PC-3 (cell line): ENCODE measurements around the gene SSR2. TPM values are rescaled to one million over a fixed set of nuclear protein-coding genes. Genes with fewer than 3 reads are reported as not detected.

Source experiments
- ATAC-seq: fragments of 200-7000 bp; cut with Tn5 transposase; 2 replicates; pipeline ENCODE4 v1.9.1; 2020; ENCODE audit warnings: mild to moderate bottlenecking, moderate library complexity
- BruUV-seq: library from RNA; stranded (reverse); fragments of 400-500 nt; replicated peaks from 2 replicates; lab custom pipeline; 2021; lab: Mats Ljungman, UMichigan
- CTCF ChIA-PET: fragments of 300-600 bp; sonication (Branson Sonifier 250); formaldehyde crosslinking; loops from one replicate; lab custom pipeline; 2022; ENCODE audit warnings: antibody characterized with exemption; lab: Charles Lee
- POLR2A ChIA-PET: fragments of 300-600 bp; sonication (Branson Sonifier 250); formaldehyde crosslinking; loops from one replicate; lab custom pipeline; 2022; ENCODE audit warnings: antibody characterized with exemption; ENCODE audit not compliant: unreplicated experiment; lab: Charles Lee
- DNase-seq: peaks from one replicate; pipeline ENCODE4 v3.0.0-alpha.2; 2015
- H2AFZ ChIP-seq: fragments of 300-600 bp; sonication (generic); 2 replicates; pipeline ENCODE4 v1.6.0; 2016; ENCODE audit warnings: antibody characterized with exemption, low read length
- H3F3A ChIP-seq: fragments of 300-600 bp; sonication (generic); one replicate; pipeline ENCODE4 v1.6.0; 2017; ENCODE audit warnings: antibody characterized with exemption, low read length, control low read depth, mild to moderate bottlenecking; ENCODE audit not compliant: unreplicated experiment
- H3K27ac ChIP-seq: fragments of 300-600 bp; sonication (generic); 2 replicates; pipeline ENCODE4 v1.5.1; 2016; ENCODE audit warnings: mild to moderate bottlenecking, low read length
- H3K27me3 ChIP-seq: fragments of 300-600 bp; sonication (generic); 2 replicates; pipeline ENCODE4 v1.6.1; 2016; ENCODE audit warnings: low read length, mixed read lengths
- H3K36me3 ChIP-seq: fragments of 300-600 bp; sonication (generic); 2 replicates; pipeline ENCODE4 v1.6.1; 2016; ENCODE audit warnings: low read depth, mixed run types, low read length, mixed read lengths
- H3K4me1 ChIP-seq: fragments of 300-600 bp; sonication (generic); 2 replicates; pipeline ENCODE4 v1.5.1; 2016; ENCODE audit warnings: low read length; ENCODE audit not compliant: insufficient read depth
- H3K4me2 ChIP-seq: fragments of 300-600 bp; sonication (generic); 2 replicates; pipeline ENCODE4 v1.6.0; 2016; ENCODE audit warnings: low read length
- H3K4me3 ChIP-seq: fragments of 300-600 bp; sonication (generic); 2 replicates; pipeline ENCODE4 v1.5.1; 2016; ENCODE audit warnings: mild to moderate bottlenecking, low read length, mixed read lengths
- H3K79me2 ChIP-seq: fragments of 300-600 bp; sonication (generic); 2 replicates; pipeline ENCODE4 v1.6.1; 2017; ENCODE audit warnings: low read length, mixed read lengths
- H3K9ac ChIP-seq: fragments of 300-600 bp; sonication (generic); 2 replicates; pipeline ENCODE4 v1.6.0; 2016; ENCODE audit warnings: mild to moderate bottlenecking, low read length
- H3K9me2 ChIP-seq: fragments of 300-600 bp; sonication (generic); replicated peaks from 2 replicates; pipeline ENCODE4 v1.6.1; 2016; ENCODE audit warnings: mixed run types, low read length, mixed read lengths
- H3K9me3 ChIP-seq: fragments of 300-600 bp; sonication (generic); 2 replicates; pipeline ENCODE4 v1.6.1; 2016; ENCODE audit warnings: low read length, mixed read lengths
- H4K20me1 ChIP-seq: fragments of 300-600 bp; sonication (generic); 2 replicates; pipeline ENCODE4 v1.6.1; 2016; ENCODE audit warnings: low read length, mixed read lengths
- EZH2 ChIP-seq: fragments of 300-600 bp; sonication (generic); IDR thresholded peaks from one replicate; pipeline ENCODE4 v1.6.1; 2017; ENCODE audit warnings: antibody characterized with exemption, mild to moderate bottlenecking, low read length; ENCODE audit not compliant: unreplicated experiment
- EZH2phosphoT487 ChIP-seq: fragments of 300-600 bp; sonication (generic); IDR thresholded peaks from 2 replicates; pipeline ENCODE4 v1.6.1; 2018; ENCODE audit warnings: mild to moderate bottlenecking, antibody characterized with exemption, low read length, borderline replicate concordance
- intact Hi-C: fragments of 100-400 bp; cut with micrococcal nuclease; formaldehyde crosslinking; loops from 2 replicates; pipeline ENCODE4 v1.9.0; 2023
- total RNA-seq: library from RNA; depleted of rRNA; stranded (reverse); fragments of >200 nt; gene quantifications from 2 replicates; pipeline ENCODE4 v1.2.3, GENCODE V29; 2014
- TF ChIP-seq, protein P1 (sequence below): fragments of 300-600 bp; sonication (generic); conservative IDR thresholded peaks from 2 replicates; pipeline ENCODE4 v1.5.1; 2017; ENCODE audit warnings: antibody characterized with exemption, low read depth, mild to moderate bottlenecking, low read length

SSR2 gene
- total RNA-seq, 1 experiment from 2014 or later, result 293 TPM

DNA sequence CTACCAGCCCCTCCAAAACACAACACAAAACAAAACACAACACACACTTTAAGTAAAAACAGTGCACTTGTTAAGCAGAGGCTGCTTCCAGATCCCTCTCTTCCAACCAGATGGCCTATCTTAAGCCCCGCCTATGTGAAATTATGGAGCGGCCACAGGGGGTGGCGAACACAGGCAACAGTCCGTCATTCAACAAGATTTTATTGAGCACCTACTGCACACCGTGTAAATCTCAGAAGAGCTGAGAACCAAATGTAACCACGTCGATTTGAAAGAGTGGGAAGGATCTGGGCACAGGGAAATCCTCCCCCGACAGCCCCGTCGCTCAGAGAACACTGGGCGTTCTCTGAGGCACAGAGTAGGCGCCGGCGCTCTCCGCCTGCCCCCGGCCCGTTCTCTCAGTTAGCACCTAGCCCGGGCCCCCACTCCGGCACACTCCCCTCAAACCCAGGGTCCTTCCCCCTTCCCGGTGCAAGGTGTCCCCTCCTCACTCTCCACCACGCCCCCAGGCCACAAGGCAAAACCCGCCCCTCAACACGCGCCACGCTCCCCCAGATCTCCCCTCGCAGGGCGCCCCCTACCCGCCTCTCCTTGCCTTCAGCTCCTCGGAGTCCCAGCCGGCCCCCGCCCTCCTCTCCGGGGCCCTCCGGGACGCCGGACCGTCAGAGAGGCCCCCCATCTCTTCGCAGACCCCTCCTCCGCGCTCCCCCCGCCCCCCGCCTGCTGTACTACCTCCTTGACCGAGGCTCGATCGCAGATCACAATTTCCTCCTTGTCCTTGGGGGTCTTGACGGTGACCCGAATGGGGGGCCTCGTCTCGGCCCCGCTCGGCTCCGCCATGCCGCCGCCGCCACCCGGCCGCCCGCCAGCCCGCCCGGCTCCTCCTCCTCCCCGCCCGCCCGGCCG, 32.4 kb upstream of the SSR2 start:
- Histone ChIP-seq H3K4me1 (peaks cover 15% of the 10 kb centered on the region), H3K9me2 (no peaks in the 10 kb centered on the region), H3K4me2 (peak overlapping the region; percentile 84), H3K4me3 (peak overlapping the region; percentile 84), H3F3A (peaks cover 4% of the 10 kb centered on the region), H2AFZ (peak overlapping the region; percentile 90), H3K9ac (peak overlapping the region; percentile 79), H3K79me2 (peaks cover 33% of the 10 kb centered on the region), H3K36me3 (peaks cover 27% of the 10 kb centered on the region), H4K20me1 (0 out of 2 replicates have a peak, but pooled peaks cover 3% of the 10 kb centered on the region), H3K27me3 (no peaks in the 10 kb centered on the region), H3K27ac (peak overlapping the region; percentile 18; the same call in 1 of the 2 replicates), H3K9me3 (no peaks in the 10 kb centered on the region)
- ATAC-seq (peak; percentile 30), DNase-seq (peak; percentile 77)
- BruUV-seq, result no TSS peak
- ChIA-PET CTCF (interaction anchor here (0.6 to 0.7 kb wide), 2 partner anchors 64 to 88 kb away, joined by 3 to 7 read pairs; no protein-coding TSS in a partner anchor), POLR2A (interaction anchor here (0.6 kb wide), 1 partner anchor 98 kb away, joined by 5 read pairs; no protein-coding TSS in a partner anchor)
- TF ChIP-seq, protein P1, sequence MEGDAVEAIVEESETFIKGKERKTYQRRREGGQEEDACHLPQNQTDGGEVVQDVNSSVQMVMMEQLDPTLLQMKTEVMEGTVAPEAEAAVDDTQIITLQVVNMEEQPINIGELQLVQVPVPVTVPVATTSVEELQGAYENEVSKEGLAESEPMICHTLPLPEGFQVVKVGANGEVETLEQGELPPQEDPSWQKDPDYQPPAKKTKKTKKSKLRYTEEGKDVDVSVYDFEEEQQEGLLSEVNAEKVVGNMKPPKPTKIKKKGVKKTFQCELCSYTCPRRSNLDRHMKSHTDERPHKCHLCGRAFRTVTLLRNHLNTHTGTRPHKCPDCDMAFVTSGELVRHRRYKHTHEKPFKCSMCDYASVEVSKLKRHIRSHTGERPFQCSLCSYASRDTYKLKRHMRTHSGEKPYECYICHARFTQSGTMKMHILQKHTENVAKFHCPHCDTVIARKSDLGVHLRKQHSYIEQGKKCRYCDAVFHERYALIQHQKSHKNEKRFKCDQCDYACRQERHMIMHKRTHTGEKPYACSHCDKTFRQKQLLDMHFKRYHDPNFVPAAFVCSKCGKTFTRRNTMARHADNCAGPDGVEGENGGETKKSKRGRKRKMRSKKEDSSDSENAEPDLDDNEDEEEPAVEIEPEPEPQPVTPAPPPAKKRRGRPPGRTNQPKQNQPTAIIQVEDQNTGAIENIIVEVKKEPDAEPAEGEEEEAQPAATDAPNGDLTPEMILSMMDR, result peak; percentile 43
- no peak for TF ChIP-seq EZH2
- intact Hi-C loops, result no loop called here

DNA sequence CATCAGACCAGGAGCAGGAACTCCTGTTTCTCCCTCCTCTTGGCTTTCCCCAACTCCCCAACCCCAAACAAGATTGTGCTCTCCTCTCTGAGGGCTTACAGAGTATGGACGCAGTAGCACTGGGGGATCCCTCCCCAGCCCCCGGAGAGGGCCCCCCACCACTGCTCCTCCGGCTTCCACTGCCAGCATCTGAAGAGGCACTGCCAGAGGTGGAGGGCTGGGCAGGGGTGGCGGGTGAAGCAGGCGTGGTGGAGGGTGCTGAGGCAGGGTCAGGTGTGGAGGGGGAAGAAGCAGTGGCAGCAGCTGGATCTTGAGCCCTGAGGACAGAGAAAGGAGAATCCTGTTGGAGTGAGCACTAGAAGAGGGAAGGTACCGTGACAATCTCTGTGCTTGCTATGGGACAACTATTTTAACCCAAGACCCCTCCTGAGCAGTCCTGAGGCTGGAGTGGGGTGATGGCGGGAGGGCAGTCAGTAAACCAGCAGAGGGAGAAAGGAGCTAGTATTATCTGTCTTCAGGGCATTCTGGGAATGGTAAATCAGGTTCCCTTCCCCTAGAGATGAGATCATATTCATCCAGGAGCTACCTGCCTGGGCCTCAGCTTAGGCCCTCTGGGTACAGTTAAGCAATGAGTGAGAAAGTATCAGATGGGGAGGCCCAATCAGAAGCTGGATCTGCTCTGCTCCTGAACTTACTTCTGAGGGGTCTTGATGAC, 30.4 kb upstream of the SSR2 start:
- Histone ChIP-seq H2AFZ (no peak overlapping the region), H3K9ac (no peak overlapping the region), H3K9me3 (no peaks in the 10 kb centered on the region), H3K79me2 (peaks cover 33% of the 10 kb centered on the region), H4K20me1 (0 out of 2 replicates have a peak, but pooled peaks cover 3% of the 10 kb centered on the region), H3F3A (peaks cover 4% of the 10 kb centered on the region), H3K4me1 (peaks cover 15% of the 10 kb centered on the region), H3K4me3 (no peak overlapping the region), H3K36me3 (peaks cover 33% of the 10 kb centered on the region), H3K9me2 (no peaks in the 10 kb centered on the region), H3K4me2 (no peak overlapping the region), H3K27ac (no peak overlapping the region), H3K27me3 (no peaks in the 10 kb centered on the region)
- ATAC-seq, result no peak
- TF ChIP-seq, protein P1, result no peak
- TF ChIP-seq EZH2phosphoT487, result no peak
- TF ChIP-seq EZH2, result no peak
- POLR2A ChIA-PET, result interaction anchor here (0.5 kb wide), 1 partner anchor 16 kb away, joined by 3 read pairs; no protein-coding TSS in a partner anchor
- CTCF ChIA-PET, result interaction anchor here (0.6 kb wide), 1 partner anchor 9 kb away, joined by 8 read pairs; no protein-coding TSS in a partner anchor
- no peak for DNase-seq
- intact Hi-C loops, result no loop called here
- BruUV-seq, result no TSS peak
